Activated naive CD8-positive, alpha-beta T cell treated with anti-CD3 and anti-CD28 coated beads, Interleukin-2, amount 50 U/mL, for 16 hours (primary cell): ENCODE measurements around the gene YBEY.
A peak's percentile ranks its signal among the peaks of the same experiment; 100 is the strongest.
"Not testable (repeated sequence)": the region's sequence is repeated elsewhere in the genome, so short reads cannot be mapped to it uniquely, and the experiment has no call there.

Experiments used
- DNase-seq: peaks from one replicate; pipeline ENCODE4 v3.0.0-alpha.2; 2020; ENCODE audit warnings: low read depth, low spot score

The YBEY gene, protein sequence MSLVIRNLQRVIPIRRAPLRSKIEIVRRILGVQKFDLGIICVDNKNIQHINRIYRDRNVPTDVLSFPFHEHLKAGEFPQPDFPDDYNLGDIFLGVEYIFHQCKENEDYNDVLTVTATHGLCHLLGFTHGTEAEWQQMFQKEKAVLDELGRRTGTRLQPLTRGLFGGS

DNA sequence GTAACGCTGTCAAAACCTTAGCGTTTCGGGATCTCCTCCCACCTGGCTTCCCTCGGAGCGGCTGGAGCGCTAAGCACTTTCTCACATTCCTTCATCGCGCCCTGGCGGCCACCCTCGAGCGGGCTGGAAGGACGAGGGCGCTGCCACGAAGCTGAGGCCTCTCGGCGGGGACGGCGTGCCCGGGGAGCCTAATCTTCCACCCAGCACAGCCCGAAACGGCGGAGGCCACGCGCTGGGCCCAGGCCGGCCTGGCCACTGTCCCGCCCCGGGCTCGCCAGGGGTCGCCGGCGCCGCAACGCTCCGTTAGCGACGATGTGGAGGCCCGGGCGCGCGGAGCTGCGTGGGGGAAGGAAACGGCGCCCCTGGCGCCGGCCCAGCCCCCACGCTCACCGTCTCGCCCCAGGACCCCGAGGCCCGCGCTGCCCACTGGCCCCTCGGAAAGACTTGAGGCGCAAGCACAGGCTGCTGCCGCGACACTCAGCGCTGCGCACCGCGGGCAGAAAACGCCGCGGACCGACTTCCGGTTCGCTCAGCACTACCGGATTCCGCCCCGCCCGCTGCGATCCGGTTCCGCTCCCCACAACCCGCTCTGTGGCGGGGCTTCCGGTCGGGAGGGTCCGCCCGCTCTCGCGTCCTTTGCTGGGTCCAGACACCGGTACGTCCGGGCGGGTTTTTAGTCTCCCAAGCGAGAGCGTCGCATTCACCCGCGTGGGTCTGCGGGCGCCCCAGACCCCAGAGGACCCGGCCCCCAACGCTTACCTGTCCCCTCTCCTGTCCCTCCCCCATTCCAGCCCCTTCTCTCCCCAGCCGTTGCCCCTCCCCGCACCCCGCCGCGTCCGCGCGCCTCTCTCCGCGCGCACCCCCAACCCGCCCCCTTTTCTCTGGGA is at the start of gene YBEY:
YBEY (plus strand) TSS at position 582 of the 887 bp plus-strand sequence. CDS start 572 bp downstream, outside the sequence.
- DNase-seq = peak; percentile 74

DNA sequence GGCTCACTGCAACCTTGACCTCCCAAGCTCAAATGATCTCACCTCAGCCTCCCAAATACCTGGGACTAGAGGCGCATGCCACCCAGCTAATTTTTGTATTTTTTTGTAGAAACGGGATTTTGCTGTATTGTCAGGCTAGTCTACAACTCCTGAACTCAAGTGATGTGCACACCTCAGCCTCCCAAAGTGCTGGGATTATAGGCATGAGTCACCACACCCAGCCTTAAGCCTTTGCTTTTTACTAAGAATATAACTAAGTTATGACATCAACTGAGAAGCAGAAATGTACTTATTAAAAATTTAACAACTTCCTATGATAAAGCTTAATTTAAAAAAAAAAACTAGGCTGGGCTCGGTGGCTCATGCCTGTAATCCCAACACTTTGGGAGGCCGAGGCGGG is 48.7 kb upstream of the YBEY start:
- DNase-seq = no peak

DNA sequence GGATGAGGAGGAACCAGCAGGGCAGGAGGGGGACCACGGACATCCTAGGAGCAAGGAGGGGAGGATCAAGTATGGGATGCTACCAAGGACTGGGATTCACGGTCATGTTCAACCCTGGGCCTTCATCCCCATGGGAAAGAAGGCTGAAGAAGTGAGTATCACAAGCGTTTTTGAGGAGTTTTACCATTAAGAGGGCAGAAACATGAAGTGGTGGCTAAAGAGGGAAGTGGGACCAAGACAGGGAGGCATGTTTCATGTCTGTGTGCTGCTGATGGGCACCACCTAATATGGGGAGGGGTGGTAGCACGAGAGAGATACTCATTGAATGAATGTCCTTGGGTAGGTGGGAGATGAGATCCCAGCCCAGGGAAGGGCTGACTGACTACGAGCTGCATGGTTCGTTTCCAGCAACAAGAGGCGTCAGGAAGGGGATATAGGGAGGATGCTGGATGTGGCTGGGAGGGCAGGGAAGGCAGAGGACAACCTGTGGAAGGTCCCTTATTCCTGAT is 46.3 kb upstream of the YBEY start:
- no peak for DNase-seq

GRCh38 chr21:46241577-46241976 is 44.6 kb upstream of the YBEY start:
- not testable (repeated sequence) for DNase-seq

DNA sequence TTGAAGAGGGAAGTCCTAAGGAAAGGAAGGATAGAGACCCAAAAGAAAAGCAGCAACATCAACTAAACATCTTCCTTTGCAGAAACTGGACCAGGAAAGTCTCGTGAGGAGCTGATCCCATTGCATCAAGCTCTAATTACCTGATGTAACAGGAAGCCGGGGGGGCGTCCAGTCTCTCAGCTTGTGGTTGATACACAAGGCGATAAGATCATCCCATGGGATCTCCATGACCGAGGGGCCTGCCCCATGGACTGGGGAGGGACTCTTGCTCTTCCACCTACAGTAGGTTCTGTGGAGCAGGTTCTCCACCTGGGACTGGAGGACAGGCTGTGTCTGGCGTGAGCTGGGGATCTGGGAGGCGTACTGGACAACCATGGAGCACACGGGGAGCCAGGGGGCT is 42.8 kb upstream of the YBEY start:
- no peak for DNase-seq

GRCh38 chr21:46243960-46244361 is 42.2 kb upstream of the YBEY start:
- no peak for DNase-seq

- DNase-seq = no peak
Measured at GRCh38 chr21:46244602-46245001, 41.5 kb upstream of the YBEY start.

- DNase-seq = no peak
Measured at GRCh38 chr21:46245213-46245915, 40.8 kb upstream of the YBEY start.

- DNase-seq = no peak
Measured at GRCh38 chr21:46246345-46246744, 39.8 kb upstream of the YBEY start.

DNA sequence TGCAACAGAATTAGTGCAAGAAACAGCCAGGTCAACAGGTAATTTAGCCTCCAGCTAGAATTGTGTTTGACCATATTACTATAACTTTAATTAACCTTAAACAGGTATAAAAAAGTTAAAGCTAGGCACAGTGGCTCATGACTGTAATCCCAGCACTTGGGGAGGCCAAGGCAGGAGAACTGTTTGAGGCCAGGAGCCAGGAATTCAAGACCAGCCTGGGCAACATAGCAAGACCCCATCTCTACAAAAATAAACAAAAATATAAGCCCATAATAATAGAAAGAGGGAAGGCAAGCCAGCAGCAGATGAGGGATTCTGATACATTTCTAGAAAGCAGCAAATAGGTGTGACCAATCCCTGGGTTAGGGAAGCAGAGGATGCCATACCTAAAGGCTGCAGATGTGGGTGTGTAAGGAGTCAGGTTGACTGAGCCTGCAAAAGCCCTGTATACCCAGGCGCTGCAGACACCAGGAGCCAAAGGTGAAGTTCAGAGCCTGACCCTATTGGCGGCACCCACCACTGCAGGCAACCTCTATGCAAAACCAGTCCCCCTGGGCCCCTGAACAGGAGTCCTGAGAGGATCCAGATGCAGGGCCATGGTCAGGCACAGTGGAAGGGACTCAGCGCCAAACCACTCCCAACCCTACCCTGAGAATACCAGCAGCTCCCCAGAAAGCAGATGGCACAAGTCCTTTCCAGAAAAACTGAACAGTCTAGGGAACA is 38.3 kb upstream of the YBEY start:
- DNase-seq = no peak

DNA sequence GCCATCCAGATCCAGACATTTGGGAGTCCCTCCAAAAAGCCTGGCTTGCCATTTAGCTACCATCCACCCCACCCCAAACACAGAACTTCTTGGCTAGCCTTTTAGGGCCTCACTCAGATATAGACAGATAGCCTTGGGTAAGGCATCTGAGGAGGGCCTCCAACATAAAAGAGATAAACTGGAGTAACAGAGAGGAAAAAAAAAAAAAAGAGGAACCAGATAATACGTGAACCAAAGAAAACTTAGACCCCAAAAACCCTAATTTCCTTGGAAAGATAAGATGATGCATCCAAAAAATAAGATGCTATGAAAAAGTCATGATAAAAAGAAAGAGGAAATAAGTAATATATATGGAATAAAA is 37.7 kb upstream of the YBEY start:
- no peak for DNase-seq

- no peak for DNase-seq
Measured at GRCh38 chr21:46248827-46249226, 37.3 kb upstream of the YBEY start.

DNA sequence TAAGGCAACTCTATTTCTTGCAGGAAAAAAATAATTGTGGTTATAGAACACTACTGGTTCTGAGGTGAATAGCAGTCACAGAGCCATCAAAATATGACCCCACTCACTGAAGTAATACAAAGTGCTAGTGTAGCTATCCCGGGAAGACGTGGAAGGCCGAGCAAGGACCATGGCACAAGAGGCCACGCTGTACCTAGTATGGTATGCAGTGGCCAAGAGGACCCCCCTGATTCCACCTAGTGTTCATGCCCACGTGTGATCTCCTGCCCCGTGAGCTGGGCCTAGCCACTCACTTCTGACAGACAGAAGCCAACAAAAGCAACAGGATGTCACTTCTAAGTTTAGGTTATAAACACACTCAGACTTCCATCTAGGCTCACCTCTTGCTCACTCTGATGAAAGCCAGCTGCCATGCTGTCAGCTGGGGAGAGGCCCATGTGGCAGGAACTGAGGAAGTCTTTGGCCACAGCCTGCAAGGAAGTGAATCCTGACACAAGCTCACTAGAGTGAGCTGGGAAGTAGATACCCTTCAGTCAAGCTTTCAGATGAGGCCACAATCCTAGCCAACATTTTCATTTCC is 35.9 kb upstream of the YBEY start:
- DNase-seq = no peak

DNA sequence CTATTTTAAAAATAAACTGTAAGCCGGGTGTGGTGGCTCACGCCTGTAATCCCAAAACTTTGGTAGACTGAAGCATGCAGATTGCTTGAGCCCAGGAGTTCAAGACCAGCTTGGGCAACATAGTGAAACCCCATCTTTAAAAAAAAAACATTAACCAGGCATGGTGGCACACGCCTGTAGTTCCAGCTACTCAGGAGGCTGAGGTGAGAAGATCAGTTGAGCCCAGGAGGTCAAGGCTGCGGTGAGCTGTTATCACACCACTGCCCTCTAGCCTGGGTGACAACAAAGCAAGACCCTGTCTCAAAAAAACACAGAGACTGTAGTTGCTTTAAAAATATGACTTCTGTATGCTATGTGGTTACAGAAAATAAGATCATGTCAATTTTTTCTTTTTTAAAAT is 33.3 kb upstream of the YBEY start:
- DNase-seq = no peak

DNA sequence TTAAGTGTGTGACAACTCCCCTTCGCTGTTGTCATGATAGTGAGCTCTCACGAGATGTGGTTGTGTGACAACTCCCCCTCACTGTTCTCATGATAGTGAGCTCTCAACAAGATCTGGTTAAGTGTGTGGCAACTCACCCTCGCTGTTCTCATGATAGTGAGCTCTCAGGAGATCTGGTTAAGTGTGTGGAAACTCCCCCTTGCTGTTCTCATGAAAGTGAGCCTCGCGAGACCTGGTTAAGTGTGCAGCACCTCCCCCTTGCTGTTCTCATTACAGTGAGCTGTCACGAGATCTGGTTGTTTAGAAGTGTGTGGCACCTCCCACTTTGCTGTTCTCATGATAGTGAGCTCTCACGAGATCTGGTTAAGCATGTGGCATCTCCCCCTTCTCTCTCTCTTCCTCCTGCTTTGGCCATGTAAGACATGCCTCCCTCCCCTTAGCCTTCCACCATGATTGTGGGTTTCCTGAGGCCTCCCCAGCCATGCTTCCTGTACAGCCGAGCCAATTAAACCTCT is 32.5 kb upstream of the YBEY start:
- peak; percentile 28 for DNase-seq

DNA sequence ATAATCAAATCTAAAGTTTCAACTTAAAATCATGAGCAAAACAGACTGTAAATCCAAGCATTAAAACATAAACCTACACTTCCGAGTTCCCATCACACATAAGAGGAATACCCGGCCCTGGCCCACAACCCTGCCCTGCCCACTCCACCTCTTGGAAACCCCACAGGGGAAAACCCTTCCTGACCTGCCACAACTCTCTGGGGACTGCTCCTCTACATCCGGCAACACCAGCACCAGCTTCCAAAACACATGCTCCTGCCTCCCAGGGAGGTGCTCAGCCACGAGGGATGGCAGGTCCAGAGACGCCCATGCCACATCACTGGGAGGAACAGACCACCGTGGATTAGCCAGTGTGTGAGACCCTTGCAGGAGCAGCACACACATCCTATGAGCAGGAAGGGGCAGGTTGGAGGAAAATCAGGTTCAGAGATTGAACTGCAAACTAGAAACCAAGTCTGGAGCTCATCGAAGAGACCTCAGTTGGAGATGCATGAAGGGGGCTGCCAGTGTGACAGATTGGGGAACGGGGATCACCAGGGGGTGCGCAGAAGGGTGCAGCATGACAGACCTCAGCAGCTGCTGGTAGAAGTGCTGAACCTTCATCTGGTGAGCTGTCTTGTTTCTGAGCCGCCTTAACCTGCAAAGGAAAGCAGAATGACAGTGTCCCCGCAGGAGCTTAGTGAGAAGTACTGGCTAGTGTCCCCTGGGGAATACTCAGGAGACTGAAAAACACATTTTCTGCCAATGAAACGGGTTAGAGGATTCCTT is 31.8 kb upstream of the YBEY start:
- no peak for DNase-seq

DNA sequence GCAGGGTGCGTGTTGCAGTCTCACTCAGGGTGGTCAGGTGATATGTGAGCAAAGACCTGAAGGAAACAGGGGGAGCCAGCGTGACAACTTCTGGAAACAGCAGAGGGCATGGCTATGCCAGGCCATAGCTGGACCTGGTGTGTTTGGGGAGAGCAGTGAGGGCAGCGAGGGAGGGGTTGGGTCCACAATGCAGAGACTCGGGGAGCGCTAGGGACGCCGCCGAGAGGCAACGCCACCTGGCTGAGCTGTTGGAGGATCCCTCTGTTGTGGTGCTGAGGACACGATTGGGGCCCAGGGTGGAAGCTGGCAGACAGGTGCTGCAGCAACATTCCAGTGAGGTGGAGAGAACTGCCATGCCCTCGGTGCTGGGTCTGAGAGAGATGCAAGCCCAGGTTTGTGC is 31.0 kb upstream of the YBEY start:
- no peak for DNase-seq

- no peak for DNase-seq
Measured at GRCh38 chr21:46255758-46256337, 30.3 kb upstream of the YBEY start.

GRCh38 chr21:46256501-46256994 is 29.6 kb upstream of the YBEY start:
- no peak for DNase-seq
